ENCODE results near the gene FAAH. TPM values are rescaled to one million over a fixed set of nuclear protein-coding genes. Genes with fewer than 3 reads are reported as not detected.
A peak's percentile ranks its signal among the peaks of the same experiment; 100 is the strongest.

Gene FAAH
- total RNA-seq, 1 experiment from 2014 or later = 25.9 TPM

- Histone ChIP-seq H3K27ac (ENCODE audit: low read length) (no peak overlapping the region; the same call in 1 of the 2 replicates), H3K4me1 (ENCODE audit: control insufficient read depth, insufficient read depth, low read length) (peaks cover 11% of the 10 kb centered on the region), H3K4me3 (ENCODE audit: low read depth in 2 of 2, low read length in 2 of 2) (peak overlapping the region; percentile 44 to 70; a peak in 3 of 4 replicates), H3K36me3 (ENCODE audit: control insufficient read depth, insufficient read depth, low read length) (no peaks in the 10 kb centered on the region), H3K9me3 (ENCODE audit: control insufficient read depth, insufficient read depth, low read depth, low read length) (peaks cover 9% of the 10 kb centered on the region; the same call in 1 of the 2 replicates), H3K27me3 (ENCODE audit: control insufficient read depth, insufficient read depth, low read length) (no peaks in the 10 kb centered on the region)
- BruUV-seq (replicated peaks) = no TSS peak
- POLR2A ChIA-PET = no interaction called here
- in situ Hi-C loops (cut with HindIII; ENCODE audit: low pct_unique_long_range_greater_than_20kb, low sequenced_read_pairs) (no loop called here), intact Hi-C loops (cut with micrococcal nuclease; ENCODE audit: unreplicated experiment) (no loop called here)
- TF ChIP-seq TCF7L2 (IDR thresholded peaks at IDR 0.05; ENCODE audit: low read depth, low read length) (no peak), SIN3A (IDR thresholded peaks at IDR 0.05; ENCODE audit: borderline replicate concordance, insufficient read depth, low read depth, low read length) (no peak), CTCF (IDR thresholded peaks at IDR 0.05) (no peak), REST (IDR thresholded peaks at IDR 0.05; ENCODE audit: insufficient read depth in 1 of 2, low read depth in 2 of 2, low read length in 1 of 2) (no peak), POLR2AphosphoS5 (IDR thresholded peaks at IDR 0.05; ENCODE audit: low read depth, low read length) (no peak)
- no peak for ATAC-seq
- DNase-seq (ENCODE audit: low read depth, low spot score) = no peak
- CTCF ChIA-PET = no interaction called here
Observed at GRCh38 chr1:46393510-46393909, 607 bp upstream of the FAAH start.

DNA sequence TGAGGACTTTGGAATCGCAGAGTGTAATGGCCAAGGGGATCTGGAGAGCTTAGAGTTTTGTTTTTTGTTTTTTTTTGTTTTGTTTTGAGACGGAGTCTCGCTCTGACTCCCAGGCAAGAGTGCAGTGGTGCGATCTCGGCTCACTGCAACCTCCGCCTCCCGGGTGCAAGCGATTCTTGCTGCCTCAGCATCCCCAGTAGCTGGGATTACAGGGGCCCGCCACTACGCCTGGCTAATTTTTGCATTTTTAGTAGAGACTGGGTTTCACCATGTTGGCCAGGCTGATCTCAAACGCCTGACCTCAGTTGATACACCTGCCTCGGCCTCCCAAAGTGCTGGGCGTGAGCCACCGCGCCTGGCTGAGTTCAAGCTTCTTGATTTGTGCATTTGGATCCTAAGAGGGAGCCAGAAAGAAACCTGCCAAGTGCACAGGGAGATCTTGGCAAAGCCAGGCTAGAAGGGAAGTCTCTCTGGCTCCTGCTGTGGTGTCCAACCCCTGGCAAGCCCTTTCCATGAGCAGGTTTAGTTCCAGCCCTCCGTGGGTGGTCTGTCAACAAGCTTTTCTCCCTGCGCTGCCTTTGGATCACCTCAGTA is 852 bp downstream of the FAAH start:
- DNase-seq (ENCODE audit: low read depth, low spot score) = no peak
- POLR2A ChIA-PET = interaction anchor here (0.6 kb wide), 2 partner anchors 25 to 119 kb away, joined by 3 read pairs; no protein-coding TSS in a partner anchor
- Histone ChIP-seq H3K9me3 (ENCODE audit: control insufficient read depth, insufficient read depth, low read depth, low read length) (peaks cover 9% of the 10 kb centered on the region; the same call in 1 of the 2 replicates), H3K4me1 (ENCODE audit: control insufficient read depth, insufficient read depth, low read length) (peaks cover 16% of the 10 kb centered on the region), H3K36me3 (ENCODE audit: control insufficient read depth, insufficient read depth, low read length) (no peaks in the 10 kb centered on the region), H3K27me3 (ENCODE audit: control insufficient read depth, insufficient read depth, low read length) (no peaks in the 10 kb centered on the region), H3K4me3 (ENCODE audit: low read depth in 2 of 2, low read length in 2 of 2) (peak overlapping the region; percentile 44 to 70), H3K27ac (ENCODE audit: low read length) (peak overlapping the region; percentile 82)
- ATAC-seq = no peak
- in situ Hi-C loops (cut with HindIII; ENCODE audit: low pct_unique_long_range_greater_than_20kb, low sequenced_read_pairs) = no loop called here
- intact Hi-C loops (cut with micrococcal nuclease; ENCODE audit: unreplicated experiment) = loop anchor here (1.0 kb wide), 1 partner anchor 7 kb away; no protein-coding TSS in a partner anchor
- no peak for TF ChIP-seq SIN3A (IDR thresholded peaks at IDR 0.05; ENCODE audit: borderline replicate concordance, insufficient read depth, low read depth, low read length)
- TF ChIP-seq CTCF (IDR thresholded peaks at IDR 0.05) = no peak
- CTCF ChIA-PET = no interaction called here
- BruUV-seq (replicated peaks) = TSS peak; percentile 76

Measured in Panc1 (cell line).